H1 (cell line): ENCODE results near the gene CDK5.

Source experiments
- EP300 ChIP-seq, 2 experiments: IDR thresholded peaks; 1 replicate in 1 of 2; 2 replicates in 1 of 2; pipeline ENCODE4 v1.6.1; 2011 to 2012; ENCODE audit warnings: low read depth in 2 of 2, low read length in 2 of 2, mild to moderate bottlenecking in 2 of 2, borderline replicate concordance in 1 of 2, inconsistent platforms in 1 of 2, moderate library complexity in 1 of 2
- HDAC2 ChIP-seq, 2 experiments: fragments of 300-600 bp in 1 of 2; sonication (generic) in 1 of 2; IDR thresholded peaks; 2 replicates each; pipeline ENCODE4 v1.6.1; 2011 to 2012; ENCODE audit warnings: low read depth in 2 of 2, low read length in 2 of 2, mild to moderate bottlenecking in 2 of 2, moderate library complexity in 2 of 2, borderline replicate concordance in 1 of 2, inconsistent platforms in 1 of 2
- JUN ChIP-seq: IDR thresholded peaks from 2 replicates; pipeline ENCODE4 v1.6.1; 2011; ENCODE audit warnings: low read depth, mild to moderate bottlenecking, improper control_type of control experiment, low read length
- KDM4A ChIP-seq: IDR thresholded peaks from one replicate; pipeline ENCODE4 v1.7.1; 2012; ENCODE audit warnings: low read depth, mild to moderate bottlenecking, moderate library complexity, low read length, inconsistent platforms; ENCODE audit not compliant: severe bottlenecking
- YY1 ChIP-seq: IDR thresholded peaks from 2 replicates; pipeline ENCODE4 v1.6.1; 2011; ENCODE audit warnings: low read depth, mild to moderate bottlenecking, low read length
- TF ChIP-seq, protein P1 (sequence below), 3 experiments: IDR thresholded peaks; 1 replicate in 2 of 3; 2 replicates in 1 of 3; pipeline versions ENCODE4 v1.5.1 to v1.6.1; 2011; ENCODE audit warnings: low read length in 3 of 3, mild to moderate bottlenecking in 3 of 3, inconsistent platforms in 2 of 3, low read depth in 1 of 3, moderate library complexity in 1 of 3; ENCODE audit not compliant: insufficient read depth in 1 of 3; ENCODE audit errors: control extremely low read depth in 1 of 3

DNA sequence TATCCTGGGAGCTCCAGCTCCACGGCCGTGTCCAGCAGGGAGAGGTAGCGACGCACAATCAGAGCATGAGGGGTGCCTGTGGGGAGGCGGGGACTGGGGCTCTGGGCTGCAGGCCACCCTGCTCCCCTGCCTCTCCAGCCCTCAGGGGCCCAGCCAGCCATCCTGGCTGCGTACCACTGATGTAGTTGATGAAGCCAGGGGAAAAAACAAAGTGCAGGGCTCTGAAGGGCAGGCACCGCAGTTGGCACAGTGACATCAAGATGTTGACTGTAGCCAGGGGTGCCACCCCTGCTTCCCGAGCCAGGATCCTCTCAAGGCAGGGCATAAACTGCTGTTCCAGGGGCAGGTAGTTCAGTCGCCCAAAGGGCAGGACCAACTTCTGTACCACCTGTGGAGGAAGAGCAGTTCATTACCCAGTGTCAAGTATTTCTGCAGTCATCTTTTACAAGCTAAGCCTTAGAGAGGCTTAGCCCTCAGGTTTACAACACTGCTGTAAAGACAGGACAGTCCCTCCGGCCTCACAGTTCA lies 20.1 kb upstream of the CDK5 start:
- TF ChIP-seq, protein P1, sequence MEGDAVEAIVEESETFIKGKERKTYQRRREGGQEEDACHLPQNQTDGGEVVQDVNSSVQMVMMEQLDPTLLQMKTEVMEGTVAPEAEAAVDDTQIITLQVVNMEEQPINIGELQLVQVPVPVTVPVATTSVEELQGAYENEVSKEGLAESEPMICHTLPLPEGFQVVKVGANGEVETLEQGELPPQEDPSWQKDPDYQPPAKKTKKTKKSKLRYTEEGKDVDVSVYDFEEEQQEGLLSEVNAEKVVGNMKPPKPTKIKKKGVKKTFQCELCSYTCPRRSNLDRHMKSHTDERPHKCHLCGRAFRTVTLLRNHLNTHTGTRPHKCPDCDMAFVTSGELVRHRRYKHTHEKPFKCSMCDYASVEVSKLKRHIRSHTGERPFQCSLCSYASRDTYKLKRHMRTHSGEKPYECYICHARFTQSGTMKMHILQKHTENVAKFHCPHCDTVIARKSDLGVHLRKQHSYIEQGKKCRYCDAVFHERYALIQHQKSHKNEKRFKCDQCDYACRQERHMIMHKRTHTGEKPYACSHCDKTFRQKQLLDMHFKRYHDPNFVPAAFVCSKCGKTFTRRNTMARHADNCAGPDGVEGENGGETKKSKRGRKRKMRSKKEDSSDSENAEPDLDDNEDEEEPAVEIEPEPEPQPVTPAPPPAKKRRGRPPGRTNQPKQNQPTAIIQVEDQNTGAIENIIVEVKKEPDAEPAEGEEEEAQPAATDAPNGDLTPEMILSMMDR (IDR thresholded peaks at IDR 0.05; ENCODE audit: control extremely low read depth in 1 of 3, insufficient read depth in 1 of 3, low read depth in 1 of 3, low read length in 3 of 3): no peak
- TF ChIP-seq YY1: no peak
- TF ChIP-seq JUN: no peak
- TF ChIP-seq EP300 (IDR thresholded peaks at IDR 0.05; ENCODE audit: borderline replicate concordance in 1 of 2, low read depth in 2 of 2, low read length in 2 of 2): no peak
- TF ChIP-seq HDAC2 (IDR thresholded peaks at IDR 0.05; ENCODE audit: borderline replicate concordance in 1 of 2, low read depth in 2 of 2, low read length in 2 of 2): no peak
- TF ChIP-seq KDM4A: no peak
